IMR-90 (cell line): Measurements from ENCODE around the gene GPI. TPM values are rescaled to one million over a fixed set of nuclear protein-coding genes. Genes with fewer than 3 reads are reported as not detected.

Source experiments
- ATAC-seq: fragments of 200-7000 bp; cut with Tn5 transposase; 2 replicates; pipeline ENCODE4 v1.9.1; 2020; ENCODE audit warnings: low read depth, mild to moderate bottlenecking, moderate library complexity
- BruUV-seq: library from RNA; stranded (reverse); fragments of 400-500 nt; replicated peaks from 2 replicates; lab custom pipeline; 2021; lab: Mats Ljungman, UMichigan
- CTCF ChIA-PET: fragments of 300-600 bp; formaldehyde crosslinking; extraction: SDS; loops from one replicate; lab custom pipeline; 2021; ENCODE audit warnings: antibody characterized with exemption; lab: Yijun Ruan, JAX
- POLR2A ChIA-PET: fragments of 300-600 bp; sonication (Branson Sonifier 250); formaldehyde crosslinking; loops from one replicate; lab custom pipeline; 2022; ENCODE audit warnings: antibody characterized with exemption; ENCODE audit not compliant: unreplicated experiment; lab: Charles Lee
- DNase-seq: peaks from one replicate; pipeline ENCODE4 v3.0.0; 2013
- H2AFZ ChIP-seq: replicated peaks from 2 replicates; pipeline ENCODE3; 2013; ENCODE audit warnings: low read length, mild to moderate bottlenecking; ENCODE audit not compliant: poor library complexity
- H2AK5ac ChIP-seq: 2 replicates; pipeline ENCODE4 v1.6.1; 2013; ENCODE audit warnings: low read depth, low read length, inconsistent platforms
- H2AK9ac ChIP-seq: replicated peaks from 2 replicates; pipeline ENCODE3; 2013; ENCODE audit warnings: mild to moderate bottlenecking, low read depth, low read length, moderate library complexity; ENCODE audit not compliant: poor library complexity
- H2BK120ac ChIP-seq: 2 replicates; pipeline ENCODE4 v1.6.1; 2013; ENCODE audit warnings: low read depth, low read length, inconsistent platforms
- H2BK15ac ChIP-seq: 3 replicates; pipeline ENCODE4 v1.6.1; 2013; ENCODE audit warnings: low read depth, low read length, inconsistent platforms
- H2BK20ac ChIP-seq: 2 replicates; pipeline ENCODE4 v1.6.1; 2013; ENCODE audit warnings: low read depth, mild to moderate bottlenecking, inconsistent platforms, low read length, moderate library complexity
- H2BK5ac ChIP-seq: 2 replicates; pipeline ENCODE4 v1.6.1; 2013; ENCODE audit warnings: mild to moderate bottlenecking, low read depth, low read length, inconsistent platforms; ENCODE audit not compliant: poor library complexity, severe bottlenecking
- H3K14ac ChIP-seq: replicated peaks from 2 replicates; pipeline ENCODE4 v1.6.1; 2013; ENCODE audit warnings: low read depth, low read length, inconsistent platforms
- H3K18ac ChIP-seq: 2 replicates; pipeline ENCODE4 v1.6.1; 2013; ENCODE audit warnings: low read depth, low read length, control low read depth
- H3K23ac ChIP-seq: 2 replicates; pipeline ENCODE4 v1.6.1; 2013; ENCODE audit warnings: low read depth, low read length, inconsistent platforms
- H3K27ac ChIP-seq: 2 replicates; pipeline ENCODE4 v1.5.1; 2013; ENCODE audit warnings: mild to moderate bottlenecking, control low read depth, low read length; ENCODE audit not compliant: insufficient read depth
- H3K27me3 ChIP-seq: 2 replicates; pipeline ENCODE4 v1.6.1; 2013; ENCODE audit warnings: low read length; ENCODE audit not compliant: control insufficient read depth, insufficient read depth
- H3K36me3 ChIP-seq: 2 replicates; pipeline ENCODE4 v1.6.1; 2013; ENCODE audit warnings: low read length, mixed read lengths; ENCODE audit not compliant: control insufficient read depth, insufficient read depth
- H3K4ac ChIP-seq: 2 replicates; pipeline ENCODE4 v1.6.1; 2013; ENCODE audit warnings: low read depth, low read length, inconsistent platforms
- H3K4me1 ChIP-seq: 2 replicates; pipeline ENCODE4 v1.6.1; 2013; ENCODE audit warnings: low read length, mixed read lengths; ENCODE audit not compliant: control insufficient read depth, insufficient read depth
- H3K4me2 ChIP-seq: 2 replicates; pipeline ENCODE4 v1.6.1; 2013; ENCODE audit warnings: low read depth, mild to moderate bottlenecking, control low read depth, low read length, moderate library complexity
- H3K4me3 ChIP-seq: 2 replicates; pipeline ENCODE4 v1.5.1; 2013; ENCODE audit warnings: low read depth, mild to moderate bottlenecking, control low read depth, low read length, moderate library complexity; ENCODE audit not compliant: insufficient read depth
- H3K56ac ChIP-seq: 2 replicates; pipeline ENCODE4 v1.6.1; 2013; ENCODE audit warnings: low read length, inconsistent platforms; ENCODE audit not compliant: insufficient read depth; ENCODE audit errors: extremely low read depth
- H3K79me1 ChIP-seq, 2 experiments: 2 replicates each; pipeline ENCODE4 v1.6.1; 2013; ENCODE audit warnings: low read length in 2 of 2, inconsistent platforms in 1 of 2, low read depth in 1 of 2
- H3K9ac ChIP-seq: 2 replicates; pipeline ENCODE4 v1.6.1; 2013; ENCODE audit warnings: low read depth, low read length, control low read depth
- H3K9me1 ChIP-seq: 2 replicates; pipeline ENCODE4 v1.6.1; 2013; ENCODE audit warnings: low read length, inconsistent platforms; ENCODE audit not compliant: insufficient read depth
- H3K9me3 ChIP-seq: 2 replicates; pipeline ENCODE4 v1.6.1; 2013; ENCODE audit warnings: low read length; ENCODE audit not compliant: control insufficient read depth, insufficient read depth
- H4K20me1 ChIP-seq: 2 replicates; pipeline ENCODE4 v1.6.1; 2013; ENCODE audit warnings: low read length, inconsistent platforms; ENCODE audit not compliant: insufficient read depth
- H4K5ac ChIP-seq: 2 replicates; pipeline ENCODE4 v1.6.1; 2013; ENCODE audit warnings: mild to moderate bottlenecking, low read depth, low read length, control low read depth
- H4K8ac ChIP-seq, 2 experiments: 2 replicates each; pipeline ENCODE4 v1.6.1; 2013; ENCODE audit warnings: low read depth in 2 of 2, low read length in 2 of 2, control low read depth in 1 of 2, inconsistent platforms in 1 of 2
- H4K91ac ChIP-seq: 2 replicates; pipeline ENCODE4 v1.6.1; 2013; ENCODE audit warnings: low read depth, low read length, inconsistent platforms; ENCODE audit not compliant: insufficient read depth
- BHLHE40 ChIP-seq: fragments of 150-350 bp; IDR thresholded peaks from 2 replicates; pipeline ENCODE4 v1.6.1; 2016; ENCODE audit warnings: mild to moderate bottlenecking, low read depth, low read length
- WGBS, 2 experiments: methylation state at CpG; one replicate each; pipeline versions ENCODE4 v1.1.5 to v1.1.7; 2013; ENCODE audit warnings: missing lambda C conversion rate in 2 of 2; ENCODE audit not compliant: insufficient read length in 1 of 2; ENCODE audit errors: extremely low coverage in 2 of 2; 5-methylcytosine and 5-hydroxymethylcytosine counted together
- dilution Hi-C: fragments of 300-500 bp; cut with HindIII; formaldehyde crosslinking; loops from one replicate; pipeline ENCODE4 v1.14.3; 2018; ENCODE audit warnings: low sequenced_read_pairs; ENCODE audit not compliant: unreplicated experiment
- in situ Hi-C: fragments of 300-500 bp; cut with MboI; formaldehyde crosslinking; loops from 3 replicates; pipeline ENCODE4 v1.14.3; 2019; ENCODE audit warnings: low sequenced_read_pairs, inconsistent platforms, mixed read lengths
- intact Hi-C: fragments of 100-400 bp; cut with micrococcal nuclease; formaldehyde crosslinking; loops from 2 replicates; pipeline ENCODE4 v1.10.0; 2022
- polyA plus RNA-seq, 3 experiments: library from polyadenylated mRNA; depleted of rRNA; stranded (reverse); fragments of >200 nt; gene quantifications; 2 replicates each; pipeline ENCODE4 v1.2.3, GENCODE V29; 2012; ENCODE audit warnings: low replicate concordance in 1 of 3
- total RNA-seq: library from RNA; depleted of rRNA; stranded (reverse); fragments of >200 nt; gene quantifications from 2 replicates; pipeline ENCODE4 v1.2.3, GENCODE V29; 2012
- TF ChIP-seq, protein P1 (sequence below): fragments of 150-350 bp; IDR thresholded peaks from 2 replicates; pipeline ENCODE4 v1.6.1; 2017; ENCODE audit warnings: mild to moderate bottlenecking, antibody characterized with exemption, low read length, low read depth

Gene GPI
- total and polyA plus RNA-seq, 2 of the 4 experiments (the other 2 are of a cell fraction), result 147 to 239 TPM

GRCh38 chr19:34355201-34355600 lies 9.8 kb upstream of the GPI start:
- no peak overlapping the region for H2BK5ac ChIP-seq
- no peak overlapping the region for H3K4ac ChIP-seq
- H2BK20ac ChIP-seq, result no peak overlapping the region
- intact Hi-C loops (no loop called here), dilution Hi-C loops (no loop called here), in situ Hi-C loops (no loop called here)
- H2BK15ac ChIP-seq, result no peak overlapping the region
- H3K23ac ChIP-seq, result no peak overlapping the region
- no peak overlapping the region for H4K91ac ChIP-seq
- H3K56ac ChIP-seq, result no peak overlapping the region
- H4K8ac ChIP-seq, result no peak overlapping the region
- TF ChIP-seq, protein P1, sequence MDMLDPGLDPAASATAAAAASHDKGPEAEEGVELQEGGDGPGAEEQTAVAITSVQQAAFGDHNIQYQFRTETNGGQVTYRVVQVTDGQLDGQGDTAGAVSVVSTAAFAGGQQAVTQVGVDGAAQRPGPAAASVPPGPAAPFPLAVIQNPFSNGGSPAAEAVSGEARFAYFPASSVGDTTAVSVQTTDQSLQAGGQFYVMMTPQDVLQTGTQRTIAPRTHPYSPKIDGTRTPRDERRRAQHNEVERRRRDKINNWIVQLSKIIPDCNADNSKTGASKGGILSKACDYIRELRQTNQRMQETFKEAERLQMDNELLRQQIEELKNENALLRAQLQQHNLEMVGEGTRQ, result no peak
- no peak for TF ChIP-seq BHLHE40
- H2BK120ac ChIP-seq, result no peak overlapping the region
- 0 out of 2 replicates have a peak, but pooled peaks cover 5% of the 10 kb centered on the region for H4K20me1 ChIP-seq
- no peak overlapping the region for H2AK9ac ChIP-seq
- H3K4me1 ChIP-seq, result peaks cover 9% of the 10 kb centered on the region
- BruUV-seq, result no TSS peak
- no peak overlapping the region for H4K5ac ChIP-seq
- no peak overlapping the region for H3K14ac ChIP-seq
- H3K27me3 ChIP-seq, result no peaks in the 10 kb centered on the region
- no peak overlapping the region for H2AK5ac ChIP-seq
- ChIA-PET CTCF (interaction anchor here (1.1 kb wide), 1 partner anchor 9 kb away, joined by 3 read pairs; no protein-coding TSS in a partner anchor), POLR2A (no interaction called here)
- H3K18ac ChIP-seq, result no peak overlapping the region
- H3K9ac ChIP-seq, result no peak overlapping the region
- no peaks in the 10 kb centered on the region for H3K9me3 ChIP-seq
- peaks cover 3 to 15% of the 10 kb centered on the region in 2 experiments; a peak in 3 of 4 replicates for H3K79me1 ChIP-seq
- no peak for DNase-seq
- H3K36me3 ChIP-seq, result peaks cover 32% of the 10 kb centered on the region
- no peak for ATAC-seq
- no peak overlapping the region for H2AFZ ChIP-seq
- H3K27ac ChIP-seq, result no peak overlapping the region
- no peak overlapping the region for H3K4me2 ChIP-seq
- H3K4me3 ChIP-seq, result no peak overlapping the region
- H3K9me1 ChIP-seq, result peaks cover 17% of the 10 kb centered on the region
- 94% methylated on average over 3 of the region's 8 CpGs; no CpG with 5 or more reads in 1 of the 2 experiments for WGBS, 2 experiments
